Activated naive CD4-positive, alpha-beta T cell treated with anti-CD3 and anti-CD28 coated beads, Interleukin-2, amount 50 U/mL, for 72 hours (primary cell): ENCODE results near the gene SRGAP1. TPM values are rescaled to one million over a fixed set of nuclear protein-coding genes. Genes with fewer than 3 reads are reported as not detected.
"Not testable (repeated sequence)": the region's sequence is repeated elsewhere in the genome, so short reads cannot be mapped to it uniquely, and the experiment has no call there.

Experiments used
- ATAC-seq, 2 donors: fragments of 150-1000 bp; cut with Tn5 transposase; 2 replicates each; pipeline ENCODE4 v1.10.0; 2021; ENCODE audit warnings: mild to moderate bottlenecking in 2 of 2, moderate library complexity in 2 of 2
- DNase-seq, 2 donors: peaks; one replicate each; pipeline ENCODE4 v3.0.0; 2021 to 2022; ENCODE audit warnings: low spot score in 2 of 2
- H3K27ac Mint-ChIP-seq, 2 donors: one replicate each; pipeline ENCODE4 v1.8.0; 2022; ENCODE audit warnings: mild to moderate bottlenecking in 2 of 2, mixed read lengths in 2 of 2
- H3K36me3 Mint-ChIP-seq, 2 donors: one replicate each; pipeline ENCODE4 v1.8.0; 2022; ENCODE audit warnings: mixed read lengths in 2 of 2
- H3K9me3 Mint-ChIP-seq, 2 donors: one replicate each; pipeline ENCODE4 v1.8.0; 2022; ENCODE audit warnings: mixed read lengths in 2 of 2
- total RNA-seq, 2 donors: library from RNA; stranded (reverse); gene quantifications; one replicate each; pipeline ENCODE4 v1.2.3, GENCODE V29; 2022

SRGAP1 gene
- total RNA-seq, 2 donors from 2014 or later: 0.25 TPM; not detected in 1

DNA sequence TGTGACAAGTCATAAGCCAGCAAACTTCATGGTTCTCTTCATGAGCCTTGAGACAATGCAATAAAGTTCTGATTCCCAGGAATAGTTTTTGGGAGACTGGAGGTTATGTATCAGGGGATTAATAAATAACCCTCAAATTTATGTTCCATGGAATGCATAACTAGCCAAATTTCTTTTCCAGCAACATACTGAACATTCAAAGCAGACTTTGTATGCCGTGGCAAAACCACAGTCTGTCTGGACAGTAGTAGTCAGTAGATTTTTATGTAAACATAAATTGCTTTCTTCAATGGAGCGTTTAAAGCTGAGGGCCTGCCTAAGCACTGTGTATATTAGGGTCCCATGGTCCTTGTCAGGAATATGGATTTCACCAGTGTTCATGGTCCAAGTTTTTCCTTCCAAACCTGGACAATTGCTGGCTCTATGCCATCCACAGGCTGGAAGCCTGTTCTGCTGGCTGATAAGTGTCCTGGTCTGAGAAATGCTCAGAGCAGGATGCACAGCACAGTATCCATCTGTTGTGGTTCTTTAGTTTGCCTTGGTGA is 144.9 kb downstream of the SRGAP1 start:
- Mint-ChIP-seq H3K36me3 (no peaks in the 10 kb centered on the region), H3K9me3 (no peaks in the 10 kb centered on the region), H3K27ac (no peak overlapping the region)
- DNase-seq (no peak), ATAC-seq (no peak)

DNA sequence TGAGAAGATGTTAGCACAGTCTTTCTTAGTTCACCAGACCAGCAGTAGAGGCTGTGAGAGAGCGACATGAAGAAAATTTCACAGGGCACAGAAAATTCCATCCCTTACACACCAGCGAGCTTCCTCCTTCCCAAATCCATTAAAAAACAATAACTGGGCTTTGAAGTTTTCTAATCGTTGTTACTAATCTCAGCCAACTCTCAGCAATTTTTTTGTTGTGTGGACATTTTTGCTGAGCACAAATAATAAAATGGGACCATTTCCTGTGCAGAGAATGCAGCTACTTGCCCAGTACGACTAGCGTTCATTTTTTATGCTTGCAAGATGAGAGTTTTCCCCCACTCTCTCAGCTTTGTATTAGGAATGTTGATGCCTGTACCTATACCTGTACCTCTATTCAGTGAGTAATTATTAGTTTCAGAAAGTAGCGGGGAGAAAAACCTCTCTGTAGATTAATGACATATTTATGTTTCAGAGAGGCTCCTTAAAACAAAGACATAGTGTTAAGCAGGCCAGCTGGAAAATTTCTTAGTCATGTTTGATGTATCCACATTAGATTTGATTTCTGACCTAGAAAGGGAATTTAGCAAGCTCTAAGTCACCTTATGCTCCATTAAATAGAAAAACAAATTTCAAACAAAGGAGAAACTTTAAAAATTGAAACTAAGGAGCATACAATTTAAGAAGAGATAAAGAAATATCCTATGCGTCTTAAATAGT is 146.5 kb downstream of the SRGAP1 start:
- Mint-ChIP-seq H3K36me3 (no peaks in the 10 kb centered on the region), H3K27ac (no peak overlapping the region), H3K9me3 (no peaks in the 10 kb centered on the region)
- DNase-seq (no peak), ATAC-seq (no peak)

DNA sequence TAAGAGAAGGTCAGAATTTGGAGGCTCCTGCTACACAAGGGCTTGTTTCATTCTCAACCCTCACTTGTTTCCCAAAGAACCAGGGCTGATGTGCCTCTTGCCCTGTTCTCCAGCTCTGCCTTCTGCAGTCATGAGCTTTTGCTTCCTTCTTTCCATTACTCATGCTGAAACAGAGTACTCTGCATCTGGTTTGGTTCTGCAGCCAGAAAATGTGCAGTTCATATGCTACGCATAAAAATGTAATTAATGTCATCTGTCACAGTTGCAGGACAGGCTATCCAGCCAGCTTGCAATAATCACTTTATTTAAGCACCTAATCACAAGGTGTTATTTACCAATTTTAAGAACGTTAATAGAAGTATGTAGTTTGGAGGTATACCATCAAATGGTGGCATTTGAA is 150.2 kb downstream of the SRGAP1 start:
- Mint-ChIP-seq H3K36me3 (peaks cover 0 to 6% of the 10 kb centered on the region in 2 donors), H3K9me3 (no peaks in the 10 kb centered on the region), H3K27ac (no peak overlapping the region)
- DNase-seq (no peak), ATAC-seq (no peak)

DNA sequence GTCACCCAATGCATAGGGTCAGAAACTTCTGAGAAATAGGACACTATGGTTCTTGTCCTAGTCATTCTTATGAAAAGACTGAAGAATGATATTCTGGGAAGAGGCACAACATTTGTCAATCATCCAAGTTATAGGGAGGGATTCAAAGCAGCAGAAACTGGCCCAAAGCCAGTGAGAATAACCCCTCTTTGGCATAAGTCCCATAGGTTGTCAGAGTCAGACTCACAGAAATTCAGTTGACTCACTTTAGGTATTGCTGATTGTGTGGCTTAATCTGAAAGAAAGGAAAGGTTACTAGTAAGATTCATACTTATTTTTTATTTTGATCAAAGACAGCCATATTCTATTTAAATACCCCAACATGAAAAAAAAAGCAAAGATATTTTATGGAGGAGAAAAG is 151.0 kb downstream of the SRGAP1 start:
- no peak overlapping the region for H3K27ac Mint-ChIP-seq
- H3K9me3 Mint-ChIP-seq: peaks cover 0 to 4% of the 10 kb centered on the region in 2 donors
- no peak for DNase-seq
- H3K36me3 Mint-ChIP-seq: peaks cover 0 to 6% of the 10 kb centered on the region in 2 donors
- ATAC-seq: no peak

DNA sequence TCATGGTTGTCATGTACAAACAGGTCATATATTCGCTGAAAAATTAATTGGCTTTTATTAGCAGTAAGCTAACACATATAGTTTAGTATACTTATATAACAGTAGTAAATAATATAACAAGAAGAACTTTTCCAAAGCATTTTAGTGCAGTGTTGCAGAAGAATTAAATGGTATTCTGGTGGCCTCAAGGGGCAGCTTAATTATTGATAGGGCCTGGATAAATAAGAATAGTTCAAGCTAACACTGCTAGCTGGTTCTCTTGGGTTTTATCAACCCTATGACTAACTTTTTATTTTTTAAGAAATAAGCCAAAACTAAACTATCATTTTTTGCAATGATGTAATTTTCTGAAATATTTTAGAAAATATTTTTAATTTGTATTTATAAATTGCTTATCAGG is 152.1 kb downstream of the SRGAP1 start:
- peaks cover 0 to 4% of the 10 kb centered on the region in 2 donors for H3K9me3 Mint-ChIP-seq
- no peak for ATAC-seq
- H3K27ac Mint-ChIP-seq: no peak overlapping the region
- H3K36me3 Mint-ChIP-seq: peaks cover 0 to 6% of the 10 kb centered on the region in 2 donors
- no peak for DNase-seq

DNA sequence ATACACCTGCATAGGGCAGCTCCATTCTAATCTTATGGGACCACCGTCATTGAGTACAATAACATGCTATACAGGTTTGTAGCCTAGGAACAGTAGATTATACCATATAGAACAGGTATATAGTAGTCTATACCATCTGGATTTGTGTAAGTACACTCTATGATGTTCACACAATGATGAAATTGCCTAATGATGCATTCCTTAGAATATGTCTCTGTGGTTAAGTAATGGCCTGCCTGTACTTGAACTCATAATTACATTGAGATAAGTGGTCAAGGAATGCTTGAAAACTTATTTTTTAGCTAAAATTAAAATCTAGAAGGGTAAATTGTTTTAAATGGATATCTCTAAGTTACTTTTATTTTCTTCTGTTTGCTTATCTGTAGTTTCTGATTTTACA is 152.7 kb downstream of the SRGAP1 start:
- Mint-ChIP-seq H3K9me3 (peaks cover 0 to 4% of the 10 kb centered on the region in 2 donors), H3K36me3 (peaks cover 0 to 6% of the 10 kb centered on the region in 2 donors), H3K27ac (no peak overlapping the region)
- ATAC-seq (no peak), DNase-seq (no peak)

DNA sequence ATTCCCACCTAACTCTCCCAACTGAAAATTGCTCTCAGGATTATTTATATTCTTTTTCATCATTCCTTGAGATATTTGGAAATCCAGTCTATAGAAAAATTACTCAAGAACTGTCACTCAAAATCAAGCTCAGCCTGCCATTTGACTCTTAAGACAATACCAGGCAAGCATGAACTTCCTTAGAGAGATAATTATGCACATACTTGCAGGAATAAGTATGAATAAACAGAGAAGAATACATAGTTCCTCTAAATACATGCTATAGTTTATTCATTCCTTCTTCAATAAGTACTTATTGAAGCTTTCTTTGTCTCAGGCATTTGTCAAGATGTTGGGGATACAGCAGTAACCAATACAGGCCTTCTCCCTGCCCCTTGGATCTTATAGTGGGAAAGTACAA is 154.1 kb downstream of the SRGAP1 start:
- peaks cover 0 to 6% of the 10 kb centered on the region in 2 donors for H3K36me3 Mint-ChIP-seq
- no peak for ATAC-seq
- H3K9me3 Mint-ChIP-seq: peaks cover 0 to 4% of the 10 kb centered on the region in 2 donors

DNA sequence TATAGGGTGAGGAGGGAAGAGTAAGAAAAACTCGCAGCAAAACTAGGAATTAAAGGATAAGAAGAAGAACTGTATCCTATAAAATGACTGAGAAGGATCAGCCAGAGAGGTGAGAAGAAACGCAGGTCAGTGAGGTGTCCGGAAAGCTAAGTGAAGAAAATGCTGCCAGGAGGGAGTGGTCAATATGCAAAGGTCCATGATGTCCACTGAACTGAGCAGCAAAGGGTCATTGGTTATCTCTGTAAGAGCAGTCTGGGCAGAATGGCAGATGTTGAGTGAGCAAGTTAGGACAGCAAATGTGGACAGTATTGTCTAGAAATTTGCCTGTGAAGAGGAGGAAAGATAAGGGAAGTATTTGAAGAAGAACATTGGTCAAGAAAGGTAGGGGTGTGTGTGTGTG is 155.4 kb downstream of the SRGAP1 start:
- no peak for DNase-seq
- Mint-ChIP-seq H3K9me3 (peaks cover 0 to 4% of the 10 kb centered on the region in 2 donors), H3K27ac (no peak overlapping the region), H3K36me3 (peaks cover 0 to 6% of the 10 kb centered on the region in 2 donors)
- no peak for ATAC-seq

More for the DNA sequence above, 154.1 kb downstream of the SRGAP1 start:
- no peak overlapping the region for H3K27ac Mint-ChIP-seq
- DNase-seq: no peak

DNA sequence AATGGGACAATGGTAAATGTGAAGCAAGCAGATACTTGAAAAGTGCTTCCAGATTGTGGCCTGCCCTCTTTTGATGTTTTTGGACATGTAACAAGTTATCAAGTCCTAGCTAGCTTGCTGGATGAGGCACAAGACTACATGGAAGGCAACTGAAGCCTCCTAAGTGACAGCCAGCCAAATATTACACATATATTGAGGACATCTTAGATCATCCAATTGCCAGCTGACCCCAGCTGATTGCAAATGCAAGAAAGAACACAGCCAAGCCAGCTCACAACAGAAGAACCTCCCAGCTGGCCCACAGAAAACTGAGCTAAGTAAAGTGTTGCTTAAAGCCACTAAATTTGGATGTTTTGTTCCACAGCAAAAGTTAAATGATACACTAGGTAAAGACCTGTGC is 156.9 kb downstream of the SRGAP1 start:
- ATAC-seq: no peak
- no peak for DNase-seq
- no peak overlapping the region for H3K27ac Mint-ChIP-seq
- H3K36me3 Mint-ChIP-seq: peaks cover 0 to 6% of the 10 kb centered on the region in 2 donors
- peaks cover 0 to 4% of the 10 kb centered on the region in 2 donors for H3K9me3 Mint-ChIP-seq

DNA sequence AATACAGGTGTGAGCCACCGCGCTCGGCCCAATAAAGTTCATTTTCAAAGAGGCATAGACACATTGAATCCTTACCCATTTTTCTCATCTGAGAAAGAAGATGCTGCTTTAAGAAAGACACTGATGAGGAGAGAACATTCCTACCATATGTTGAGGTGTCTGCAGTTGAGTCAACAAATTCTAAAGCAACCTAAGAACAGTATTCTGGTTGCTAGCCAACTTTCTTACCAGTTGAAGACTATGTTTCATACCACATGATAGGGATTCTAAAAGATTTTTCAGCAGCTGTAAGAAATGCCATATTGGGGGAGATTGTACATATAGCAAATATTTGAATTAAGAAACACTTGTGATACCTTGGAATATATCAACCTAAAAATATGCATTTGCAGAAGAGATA is 160.1 kb downstream of the SRGAP1 start:
- Mint-ChIP-seq H3K27ac (no peak overlapping the region), H3K36me3 (no peaks in the 10 kb centered on the region), H3K9me3 (peaks cover 0 to 4% of the 10 kb centered on the region in 2 donors)
- ATAC-seq (no peak), DNase-seq (no peak)

DNA sequence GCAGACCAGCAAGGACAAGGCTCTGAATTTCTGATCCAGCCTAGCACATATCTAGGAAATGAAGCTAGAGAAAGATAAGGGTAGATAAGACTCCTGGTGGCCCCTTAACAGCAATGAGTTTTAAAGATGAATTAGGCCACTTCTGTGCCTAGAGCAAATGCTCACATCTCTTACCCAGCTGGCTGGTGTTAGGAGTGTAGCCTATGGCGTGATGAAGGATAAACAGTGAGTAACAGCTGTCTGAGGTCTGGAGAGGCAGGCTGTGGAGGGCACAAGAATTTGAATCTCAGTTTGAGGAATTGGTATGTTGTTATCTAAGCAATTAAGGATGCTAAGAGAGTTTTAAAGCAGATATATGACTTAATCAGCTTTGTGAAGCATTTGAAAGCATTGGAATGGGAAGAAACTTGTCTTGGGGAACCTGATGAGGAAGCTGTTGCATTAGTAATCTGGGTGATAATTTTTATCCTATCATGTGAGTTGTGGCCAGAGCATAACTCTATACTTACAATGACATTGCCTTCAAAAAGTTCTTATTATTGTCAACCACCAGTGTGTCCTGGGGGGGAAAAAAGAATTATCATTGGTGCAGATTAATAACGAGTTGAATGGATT is 161.8 kb downstream of the SRGAP1 start:
- Mint-ChIP-seq H3K9me3 (no peaks in the 10 kb centered on the region), H3K36me3 (no peaks in the 10 kb centered on the region), H3K27ac (no peak overlapping the region)
- no peak for DNase-seq
- no peak for ATAC-seq

DNA sequence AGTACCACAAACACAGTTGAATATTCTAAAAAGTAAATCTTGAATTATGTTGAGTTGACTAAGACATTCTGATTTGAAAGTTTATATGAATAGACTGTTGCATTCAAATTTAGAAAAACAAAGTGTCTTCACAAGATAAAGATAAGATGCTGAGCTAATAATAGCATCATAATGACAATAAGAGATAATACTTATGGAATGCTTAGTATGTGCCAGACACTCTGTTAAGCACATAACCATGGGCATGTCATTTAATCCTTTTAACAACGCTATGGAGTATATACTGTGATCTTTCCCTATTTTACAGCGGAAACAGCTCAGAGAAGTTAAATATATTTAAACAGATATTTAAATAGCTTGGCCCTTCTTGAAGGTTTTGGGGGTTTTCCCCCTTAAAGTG is 163.4 kb downstream of the SRGAP1 start:
- no peaks in the 10 kb centered on the region for H3K36me3 Mint-ChIP-seq
- DNase-seq (no peak), ATAC-seq (no peak)
- H3K9me3 Mint-ChIP-seq: no peaks in the 10 kb centered on the region
- no peak overlapping the region for H3K27ac Mint-ChIP-seq

DNA sequence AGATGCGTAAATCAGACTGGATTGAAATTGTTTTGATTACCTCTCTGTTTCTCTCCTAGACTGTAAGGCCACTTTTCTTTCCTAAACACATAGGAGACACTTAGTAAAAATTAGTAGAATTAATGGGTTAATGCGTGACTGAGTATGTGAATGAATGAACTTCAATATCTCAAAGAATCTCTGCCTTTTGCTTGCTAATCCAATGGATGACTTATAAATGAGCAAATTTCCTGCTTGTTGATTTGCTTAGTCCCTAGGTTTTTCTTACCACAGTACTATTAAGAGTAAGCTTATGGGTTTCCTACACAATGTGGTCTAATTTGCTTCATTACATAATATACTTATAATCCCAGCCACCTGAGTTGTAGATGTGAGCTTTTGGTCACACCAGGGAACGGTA is 164.1 kb downstream of the SRGAP1 start:
- ATAC-seq: no peak
- DNase-seq: no peak
- Mint-ChIP-seq H3K27ac (no peak overlapping the region), H3K9me3 (no peaks in the 10 kb centered on the region), H3K36me3 (no peaks in the 10 kb centered on the region)

DNA sequence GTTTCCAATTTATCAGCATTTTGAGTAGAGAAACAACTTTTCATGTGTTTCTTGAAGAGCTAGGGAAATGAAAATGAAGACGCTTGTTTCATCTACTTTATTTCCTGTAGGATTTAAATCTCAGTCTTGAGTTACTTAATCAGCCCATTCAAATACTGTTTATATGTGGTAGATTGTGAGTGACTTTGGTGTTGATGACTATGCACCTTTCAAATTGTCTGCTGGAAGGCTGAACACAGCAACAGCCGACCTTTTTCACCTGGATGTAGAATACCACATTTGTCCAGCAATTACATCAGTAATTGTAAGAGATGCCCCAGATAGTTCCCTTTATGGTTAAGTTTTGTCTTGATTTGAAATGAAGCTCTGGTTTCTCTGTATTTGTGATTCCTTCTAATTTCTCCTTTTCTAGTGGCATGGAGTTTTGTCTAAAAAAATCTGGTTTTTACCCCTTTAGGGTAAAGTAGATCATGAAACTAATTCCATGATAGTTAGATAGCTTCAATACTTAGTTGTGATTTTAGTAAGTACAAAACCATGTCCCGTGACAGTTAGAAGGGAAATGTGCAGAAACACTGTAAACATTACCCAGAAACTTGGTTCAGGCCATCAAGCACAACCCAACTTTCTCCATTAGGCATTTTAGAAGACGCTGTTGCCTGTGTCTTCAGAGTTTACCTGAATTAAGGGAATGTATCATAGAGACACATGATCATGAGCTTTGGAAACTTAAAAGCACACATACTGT is 165.0 kb downstream of the SRGAP1 start:
- H3K27ac Mint-ChIP-seq: no peak overlapping the region
- ATAC-seq (no peak), DNase-seq (no peak)
- H3K9me3 Mint-ChIP-seq: no peaks in the 10 kb centered on the region
- H3K36me3 Mint-ChIP-seq: no peaks in the 10 kb centered on the region

DNA sequence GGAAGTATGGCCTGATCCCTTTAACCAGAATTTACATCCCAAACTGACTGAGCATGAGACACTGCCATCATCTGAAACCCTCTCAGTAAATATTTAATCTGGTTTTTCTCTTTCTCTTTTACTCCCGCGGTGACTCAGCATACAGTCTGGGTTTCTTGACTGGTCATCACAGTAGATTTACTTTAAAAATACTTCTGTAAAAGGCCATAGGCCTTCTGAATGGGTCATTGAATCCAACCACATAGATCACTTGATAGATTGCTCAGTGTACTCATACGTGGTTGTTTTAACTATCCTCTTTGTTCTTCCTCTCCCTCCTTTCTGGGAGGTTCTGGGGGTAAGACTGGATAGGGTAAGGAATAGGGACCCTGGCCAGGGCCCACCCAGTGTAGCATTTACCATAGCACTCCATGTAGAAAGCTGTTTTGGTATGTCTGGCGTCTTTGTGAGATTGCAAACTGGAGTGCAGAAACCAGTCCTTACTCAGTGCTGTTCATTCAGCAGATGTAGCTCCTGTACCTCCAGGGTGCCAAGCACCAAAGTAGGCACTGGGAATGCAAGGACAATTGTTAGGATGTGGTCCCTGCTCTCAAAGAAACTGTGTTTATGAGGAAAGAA is 165.7 kb downstream of the SRGAP1 start:
- H3K36me3 Mint-ChIP-seq: no peaks in the 10 kb centered on the region
- no peak overlapping the region for H3K27ac Mint-ChIP-seq
- ATAC-seq (no peak), DNase-seq (no peak)
- H3K9me3 Mint-ChIP-seq: no peaks in the 10 kb centered on the region

DNA sequence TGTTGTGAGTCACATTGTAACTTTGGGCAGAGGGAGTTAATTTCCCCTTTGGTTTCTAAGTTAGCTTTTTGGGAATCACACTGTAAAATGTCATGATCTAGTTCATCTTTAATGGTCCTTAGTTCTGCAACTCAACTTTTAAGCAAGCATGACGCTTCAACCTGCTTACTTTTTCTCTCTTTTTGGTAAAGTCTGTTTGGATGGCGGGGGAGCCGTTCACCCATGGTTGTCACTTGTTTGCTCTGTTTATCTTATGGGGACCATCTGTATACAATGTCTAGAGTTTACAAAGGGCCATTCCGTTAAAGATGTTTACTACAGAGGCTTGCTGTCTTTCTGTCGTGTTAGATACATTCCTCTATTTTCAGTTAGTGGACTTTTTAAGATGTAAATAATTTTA is 172.0 kb downstream of the SRGAP1 start:
- H3K27ac Mint-ChIP-seq: no peak overlapping the region
- H3K36me3 Mint-ChIP-seq: no peaks in the 10 kb centered on the region
- DNase-seq: no peak

DNA sequence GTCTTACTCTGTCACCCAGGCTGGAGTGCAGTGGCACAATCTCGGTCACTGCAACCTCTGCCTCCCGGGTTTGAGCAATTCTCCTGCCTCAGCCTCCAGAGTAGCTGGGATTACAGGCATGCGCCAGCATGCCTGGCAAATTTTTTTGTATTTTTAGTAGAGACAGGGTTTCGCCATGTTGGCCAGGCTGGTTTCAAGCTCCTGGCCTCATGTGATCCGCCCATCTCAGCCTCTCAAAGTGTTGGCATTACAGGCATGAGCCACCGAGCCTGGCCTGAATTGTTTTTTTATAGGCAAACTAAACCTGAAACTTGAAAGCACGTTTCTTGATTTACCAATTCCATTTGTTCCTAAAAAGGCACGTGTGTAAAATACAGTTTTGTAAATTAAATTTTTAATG is 173.6 kb downstream of the SRGAP1 start:
- H3K9me3 Mint-ChIP-seq: not testable (repeated sequence)

More for the DNA sequence above, 172.0 kb downstream of the SRGAP1 start:
- ATAC-seq: no peak
- no peaks in the 10 kb centered on the region for H3K9me3 Mint-ChIP-seq

More for the DNA sequence above, 173.6 kb downstream of the SRGAP1 start:
- not testable (repeated sequence) for DNase-seq, H3K36me3 Mint-ChIP-seq, H3K27ac Mint-ChIP-seq, ATAC-seq
